ENCODE measurements around the gene HSP90AB1. TPM values are rescaled to one million over a fixed set of nuclear protein-coding genes. Genes with fewer than 3 reads are reported as not detected.

HSP90AB1 gene
- total RNA-seq, 1 donor from 2014 or later, result 1,541 TPM

DNA sequence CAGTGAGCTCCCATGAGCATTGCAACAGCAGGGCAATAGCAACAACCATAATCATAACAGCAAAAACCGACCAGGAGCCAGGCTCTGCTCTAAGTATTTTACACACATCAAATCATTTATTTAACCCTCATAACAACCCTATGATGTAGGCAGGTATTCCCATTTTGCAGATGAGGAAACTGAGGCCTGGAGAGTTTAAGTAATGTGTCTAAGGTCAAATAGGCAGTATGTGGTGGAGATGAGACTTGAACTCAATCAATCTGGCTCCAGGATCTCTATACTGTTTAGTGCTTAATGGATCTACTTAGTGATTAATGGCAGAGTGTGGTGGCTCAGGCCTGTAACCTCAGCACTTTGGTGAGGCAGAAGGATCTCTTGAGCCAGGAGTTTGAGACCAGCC is 26.7 kb downstream of the HSP90AB1 start:
- no peak overlapping the region for H3K4me3 ChIP-seq (ENCODE audit: low read depth, low read length)
- DNase-seq (ENCODE audit: low read depth), result no peak
- TF ChIP-seq, protein P1, sequence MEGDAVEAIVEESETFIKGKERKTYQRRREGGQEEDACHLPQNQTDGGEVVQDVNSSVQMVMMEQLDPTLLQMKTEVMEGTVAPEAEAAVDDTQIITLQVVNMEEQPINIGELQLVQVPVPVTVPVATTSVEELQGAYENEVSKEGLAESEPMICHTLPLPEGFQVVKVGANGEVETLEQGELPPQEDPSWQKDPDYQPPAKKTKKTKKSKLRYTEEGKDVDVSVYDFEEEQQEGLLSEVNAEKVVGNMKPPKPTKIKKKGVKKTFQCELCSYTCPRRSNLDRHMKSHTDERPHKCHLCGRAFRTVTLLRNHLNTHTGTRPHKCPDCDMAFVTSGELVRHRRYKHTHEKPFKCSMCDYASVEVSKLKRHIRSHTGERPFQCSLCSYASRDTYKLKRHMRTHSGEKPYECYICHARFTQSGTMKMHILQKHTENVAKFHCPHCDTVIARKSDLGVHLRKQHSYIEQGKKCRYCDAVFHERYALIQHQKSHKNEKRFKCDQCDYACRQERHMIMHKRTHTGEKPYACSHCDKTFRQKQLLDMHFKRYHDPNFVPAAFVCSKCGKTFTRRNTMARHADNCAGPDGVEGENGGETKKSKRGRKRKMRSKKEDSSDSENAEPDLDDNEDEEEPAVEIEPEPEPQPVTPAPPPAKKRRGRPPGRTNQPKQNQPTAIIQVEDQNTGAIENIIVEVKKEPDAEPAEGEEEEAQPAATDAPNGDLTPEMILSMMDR (conservative IDR thresholded peaks at IDR 0.05; ENCODE audit: low read depth, low read length), result no peak

DNA sequence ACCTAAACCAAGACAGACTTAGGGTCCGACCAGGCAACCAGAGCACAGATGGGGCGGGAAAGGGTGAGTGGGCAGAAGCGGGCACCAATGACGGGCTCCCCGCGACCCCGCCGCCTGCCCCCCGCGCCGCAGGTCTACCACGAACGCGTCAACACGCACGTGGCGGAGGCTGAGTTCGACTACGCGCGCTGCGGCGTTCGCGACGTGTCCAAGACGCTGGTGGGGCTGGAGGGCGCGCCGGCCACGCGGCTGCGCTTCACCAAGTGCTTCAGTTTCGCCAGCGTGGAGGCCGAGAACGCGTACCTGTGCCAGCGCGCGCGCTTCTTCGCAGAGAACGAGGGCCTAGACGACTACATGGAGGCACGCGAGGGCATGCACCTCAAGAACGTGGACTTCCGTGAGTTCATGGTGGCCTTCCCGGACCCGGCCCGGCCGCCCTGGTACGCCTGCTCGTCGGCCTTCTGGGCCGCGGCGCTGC is 28.4 kb downstream of the HSP90AB1 start:
- DNase-seq (ENCODE audit: low read depth), result no peak
- no peak overlapping the region for H3K4me3 ChIP-seq (ENCODE audit: low read depth, low read length)
- TF ChIP-seq, protein P1 (conservative IDR thresholded peaks at IDR 0.05; ENCODE audit: low read depth, low read length), result no peak

DNA sequence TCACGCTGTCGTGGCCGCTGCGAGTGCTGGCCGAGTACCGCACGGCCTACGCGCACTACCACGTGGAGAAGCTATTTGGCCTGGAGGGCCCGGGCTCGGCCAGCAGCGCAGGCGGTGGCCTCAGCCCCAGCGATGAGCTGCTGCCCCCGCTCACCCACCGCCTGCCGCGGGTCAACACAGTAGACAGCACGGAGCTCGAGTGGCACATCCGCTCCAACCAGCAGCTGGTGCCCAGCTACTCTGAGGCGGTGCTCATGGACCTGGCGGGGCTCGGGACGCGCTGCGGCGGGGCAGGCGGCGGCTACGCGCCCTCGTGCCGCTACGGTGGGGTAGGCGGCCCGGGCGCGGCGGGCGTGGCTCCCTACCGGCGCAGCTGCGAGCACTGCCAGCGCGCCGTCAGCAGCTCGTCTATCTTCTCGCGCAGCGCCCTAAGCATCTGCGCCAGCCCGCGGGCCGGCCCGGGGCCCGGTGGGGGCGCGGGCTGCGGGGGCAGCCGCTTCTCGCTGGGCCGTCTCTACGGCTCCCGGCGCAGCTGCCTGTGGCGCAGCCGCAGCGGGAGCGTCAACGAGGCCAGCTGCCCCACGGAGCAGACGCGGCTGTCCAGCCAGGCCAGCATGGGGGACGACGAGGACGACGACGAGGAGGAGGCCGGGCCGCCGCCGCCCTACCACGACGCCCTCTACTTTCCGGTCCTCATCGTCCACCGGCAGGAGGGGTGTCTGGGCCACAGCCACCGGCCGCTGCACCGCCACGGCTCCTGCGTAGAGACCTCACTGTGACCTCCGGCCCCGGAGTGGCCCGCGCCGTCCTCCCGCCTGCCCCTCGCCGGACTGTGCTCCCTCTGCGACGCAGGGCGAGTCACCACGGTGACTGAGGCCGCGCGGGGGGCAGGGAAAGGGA is 29.1 kb downstream of the HSP90AB1 start:
- no peak for DNase-seq (ENCODE audit: low read depth)
- TF ChIP-seq, protein P1 (conservative IDR thresholded peaks at IDR 0.05; ENCODE audit: low read depth, low read length), result no peak

DNA sequence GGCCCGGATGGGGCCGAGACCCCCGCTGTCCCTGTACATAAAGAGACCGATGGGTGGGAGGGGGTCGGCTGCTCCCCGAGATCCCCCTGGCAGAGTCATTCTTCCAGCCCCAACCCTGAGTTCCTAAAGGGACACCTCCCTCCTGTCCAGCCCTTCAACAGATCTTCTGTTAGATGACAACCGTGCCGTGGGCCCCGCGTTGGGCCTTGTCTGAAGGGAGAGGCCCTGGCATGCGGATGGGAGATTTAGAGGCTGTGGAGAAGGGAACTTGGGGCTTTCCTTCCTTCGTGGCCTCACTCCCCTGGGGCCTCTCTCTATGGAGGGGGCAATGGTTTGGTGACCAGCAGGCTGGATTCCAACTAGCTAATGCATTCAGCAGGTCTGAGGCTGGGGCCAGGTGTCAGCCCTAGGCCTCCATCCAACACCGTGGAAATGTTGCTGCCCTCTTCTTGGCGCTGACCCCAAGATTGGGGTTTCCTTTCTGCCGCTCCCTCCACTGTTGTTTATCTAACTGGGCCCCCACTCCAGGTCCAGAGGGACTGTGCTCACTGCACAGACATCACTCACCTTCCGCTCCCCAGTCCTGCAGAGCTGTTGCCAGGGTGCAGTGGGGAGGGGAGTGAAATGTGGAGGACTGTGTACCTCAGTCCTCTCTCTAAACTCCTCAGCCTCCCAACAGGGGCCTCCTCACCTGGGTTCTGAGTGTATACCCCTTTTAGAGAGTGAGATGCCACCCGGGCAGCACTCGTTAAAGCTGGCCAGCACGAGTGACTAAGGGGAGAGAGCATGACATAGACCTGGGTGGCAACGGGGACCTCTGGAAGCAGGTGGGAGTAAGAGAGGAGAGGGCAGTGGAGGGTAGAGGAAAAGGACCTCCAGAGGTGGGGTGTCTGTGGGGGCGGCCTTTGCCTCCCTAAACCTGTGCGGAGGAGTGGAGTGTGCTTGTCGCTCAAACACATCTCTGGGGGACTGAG is 30.1 kb downstream of the HSP90AB1 start:
- TF ChIP-seq, protein P1 (conservative IDR thresholded peaks at IDR 0.05; ENCODE audit: low read depth, low read length), result no peak
- no peak for DNase-seq (ENCODE audit: low read depth)
- no peak overlapping the region for H3K4me3 ChIP-seq (ENCODE audit: low read depth, low read length)

More for the DNA sequence above, 29.1 kb downstream of the HSP90AB1 start:
- H3K4me3 ChIP-seq (ENCODE audit: low read depth, low read length), result no peak overlapping the region

DNA sequence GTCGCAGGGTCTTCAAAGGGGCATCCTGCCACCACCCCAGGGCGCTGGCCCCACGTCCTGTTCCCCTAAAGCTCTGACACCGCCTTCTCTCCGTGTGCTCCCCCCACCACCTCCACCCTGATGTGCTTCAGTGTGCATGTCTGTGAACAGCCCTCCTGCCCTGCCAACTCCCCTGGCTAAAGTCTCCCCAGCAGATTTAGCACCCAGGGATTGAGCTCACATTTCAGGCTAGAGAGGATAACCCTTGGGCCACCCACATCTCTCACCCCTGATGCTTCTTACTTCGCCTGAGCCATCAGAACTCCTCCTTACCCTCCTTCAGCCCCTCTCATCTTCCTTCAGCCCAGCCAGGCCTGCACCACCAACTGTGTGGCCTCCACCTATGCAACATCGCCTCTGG is 30.9 kb downstream of the HSP90AB1 start:
- TF ChIP-seq, protein P1 (conservative IDR thresholded peaks at IDR 0.05; ENCODE audit: low read depth, low read length), result no peak
- no peak for DNase-seq (ENCODE audit: low read depth)

DNA sequence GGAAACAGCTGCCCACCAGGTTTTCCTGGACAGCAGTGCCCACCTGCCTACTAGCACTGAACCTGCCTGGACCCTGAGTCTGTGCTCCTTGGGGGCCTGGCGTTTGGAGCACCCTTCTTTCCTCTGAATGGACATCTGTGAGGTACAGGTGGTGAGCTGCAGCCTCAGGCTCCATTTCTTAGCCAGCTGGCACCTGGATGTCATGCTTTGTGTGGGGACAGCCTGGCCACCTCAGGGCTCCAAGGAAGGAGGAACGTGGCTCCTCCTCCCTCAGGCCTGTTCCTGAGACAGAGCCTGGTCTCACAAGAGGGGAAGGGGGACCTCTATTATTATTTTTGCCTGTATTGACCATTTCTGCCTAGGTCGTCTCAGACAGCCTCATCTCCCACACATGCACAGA is 31.4 kb downstream of the HSP90AB1 start:
- DNase-seq (ENCODE audit: low read depth), result no peak
- no peak overlapping the region for H3K4me3 ChIP-seq (ENCODE audit: low read depth, low read length)
- TF ChIP-seq, protein P1 (conservative IDR thresholded peaks at IDR 0.05; ENCODE audit: low read depth, low read length), result no peak

More for the DNA sequence above, 30.9 kb downstream of the HSP90AB1 start:
- H3K4me3 ChIP-seq (ENCODE audit: low read depth, low read length), result no peak overlapping the region

Data from epithelial cell of proximal tubule (primary cell).